Omental fat pad (tissue), 4 donors: ENCODE data around the gene PRKG2. TPM values are rescaled to one million over a fixed set of nuclear protein-coding genes. Genes with fewer than 3 reads are reported as not detected.

ENCODE experiments used
- ATAC-seq: fragments of 150-250 bp; one replicate; pipeline ENCODE4 v1.9.1; 2016; ENCODE audit warnings: mild to moderate bottlenecking, moderate library complexity; ENCODE audit not compliant: low FRiP score
- DNase-seq: peaks from one replicate; pipeline ENCODE4 v3.0.0-alpha.2; 2019; ENCODE audit warnings: low spot score
- total RNA-seq, 4 donors: library from RNA; depleted of rRNA; stranded (reverse); fragments of >200 nt; gene quantifications; one replicate each; pipeline ENCODE4 v1.1.0, GENCODE V29; 2016
- TF ChIP-seq, protein P1 (sequence below), 3 donors: fragments of 450-650 bp; IDR thresholded peaks; one replicate each; pipeline ENCODE4 v1.5.1; 2016 to 2017; ENCODE audit warnings: antibody characterized with exemption in 3 of 3, mild to moderate bottlenecking in 3 of 3, moderate library complexity in 2 of 3

PRKG2 gene
- total RNA-seq, 4 donors from 2014 or later, result 0.13 to 1.2 (median 1.1) TPM; not detected in 1

DNA sequence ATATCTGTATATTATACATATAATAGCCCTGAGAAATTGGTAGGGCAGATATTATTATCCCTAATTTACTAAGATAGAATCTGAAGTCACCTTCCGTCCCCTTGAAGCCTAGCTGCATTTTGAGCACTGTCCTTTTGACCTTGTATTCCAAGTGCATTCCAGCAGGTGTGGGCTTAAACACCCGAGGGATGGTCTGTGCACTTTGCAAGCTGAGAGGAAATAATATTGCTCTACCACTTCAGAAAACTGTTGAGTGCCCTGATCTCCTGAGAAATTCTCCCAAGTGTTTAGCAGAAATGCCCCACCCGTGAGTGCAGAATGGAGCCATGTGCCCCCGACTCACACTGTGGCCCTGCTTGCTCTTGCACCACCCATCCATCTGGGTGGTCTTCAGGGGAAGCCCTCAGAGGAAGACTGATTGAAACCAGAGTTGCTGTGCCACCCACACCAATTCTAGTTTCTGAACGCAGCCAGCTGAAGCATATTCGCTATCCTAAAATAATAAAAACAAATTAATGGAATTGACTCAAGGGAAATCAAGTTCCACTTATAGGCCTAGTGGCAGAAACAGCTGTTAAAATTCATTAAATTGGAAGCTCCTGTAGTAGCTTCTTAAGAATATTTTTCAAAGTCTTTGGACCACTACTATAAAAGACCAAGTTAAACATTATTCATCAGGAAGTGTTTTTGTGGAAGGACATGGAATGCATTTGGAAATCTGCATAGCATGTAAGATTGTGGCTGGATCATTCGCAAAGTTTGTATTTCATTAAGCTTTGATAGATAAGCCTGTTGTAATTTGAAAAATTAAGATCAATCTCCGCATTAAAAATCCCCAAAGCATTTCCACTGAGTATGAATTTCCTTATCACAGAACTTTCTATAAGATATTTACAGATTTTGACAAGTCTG is 41.3 kb upstream of the PRKG2 start:
- TF ChIP-seq, protein P1, sequence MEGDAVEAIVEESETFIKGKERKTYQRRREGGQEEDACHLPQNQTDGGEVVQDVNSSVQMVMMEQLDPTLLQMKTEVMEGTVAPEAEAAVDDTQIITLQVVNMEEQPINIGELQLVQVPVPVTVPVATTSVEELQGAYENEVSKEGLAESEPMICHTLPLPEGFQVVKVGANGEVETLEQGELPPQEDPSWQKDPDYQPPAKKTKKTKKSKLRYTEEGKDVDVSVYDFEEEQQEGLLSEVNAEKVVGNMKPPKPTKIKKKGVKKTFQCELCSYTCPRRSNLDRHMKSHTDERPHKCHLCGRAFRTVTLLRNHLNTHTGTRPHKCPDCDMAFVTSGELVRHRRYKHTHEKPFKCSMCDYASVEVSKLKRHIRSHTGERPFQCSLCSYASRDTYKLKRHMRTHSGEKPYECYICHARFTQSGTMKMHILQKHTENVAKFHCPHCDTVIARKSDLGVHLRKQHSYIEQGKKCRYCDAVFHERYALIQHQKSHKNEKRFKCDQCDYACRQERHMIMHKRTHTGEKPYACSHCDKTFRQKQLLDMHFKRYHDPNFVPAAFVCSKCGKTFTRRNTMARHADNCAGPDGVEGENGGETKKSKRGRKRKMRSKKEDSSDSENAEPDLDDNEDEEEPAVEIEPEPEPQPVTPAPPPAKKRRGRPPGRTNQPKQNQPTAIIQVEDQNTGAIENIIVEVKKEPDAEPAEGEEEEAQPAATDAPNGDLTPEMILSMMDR (IDR thresholded peaks at IDR 0.05), result no peak
- DNase-seq (no peak), ATAC-seq (no peak)

DNA sequence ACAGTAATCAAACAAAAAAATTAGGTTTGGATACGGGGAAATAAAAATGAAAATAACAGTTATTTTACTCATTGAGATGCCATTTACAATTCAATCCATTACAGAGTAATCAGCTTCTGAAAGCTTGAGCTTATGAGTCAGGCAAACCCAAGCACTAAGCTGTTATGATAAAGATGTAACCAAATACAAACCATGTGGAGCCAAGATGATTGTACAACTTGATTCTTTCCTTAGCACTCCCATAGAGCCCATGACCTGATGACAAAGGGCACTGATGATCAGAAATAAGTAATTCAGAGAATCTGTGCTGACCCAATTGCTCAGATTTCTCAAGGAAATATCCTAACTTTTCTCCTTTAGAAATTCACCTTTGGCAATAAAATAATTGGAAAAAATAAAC is 40.5 kb upstream of the PRKG2 start:
- ATAC-seq (no peak), DNase-seq (no peak)
- TF ChIP-seq, protein P1 (IDR thresholded peaks at IDR 0.05), result no peak

DNA sequence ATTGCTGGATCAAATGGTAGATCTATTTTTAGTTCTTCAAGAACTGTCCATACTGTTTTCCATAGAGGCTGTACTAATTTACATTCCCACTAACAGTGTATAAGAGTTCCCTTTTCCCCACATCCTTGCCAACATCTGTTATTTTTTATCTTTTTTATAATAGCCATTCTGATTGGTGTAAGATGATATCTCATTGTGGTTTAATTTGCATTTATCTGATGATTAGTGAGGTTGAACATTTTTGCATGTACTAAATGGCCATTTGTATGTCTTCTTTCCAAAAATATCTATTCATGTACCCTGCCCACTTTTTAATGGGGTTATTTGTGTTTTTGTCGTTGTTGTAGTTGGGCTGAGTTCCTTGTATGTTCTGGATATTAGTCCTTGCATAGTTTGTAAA is 35.4 kb upstream of the PRKG2 start:
- DNase-seq, result no peak
- TF ChIP-seq, protein P1 (IDR thresholded peaks at IDR 0.05), result no peak
- no peak for ATAC-seq

DNA sequence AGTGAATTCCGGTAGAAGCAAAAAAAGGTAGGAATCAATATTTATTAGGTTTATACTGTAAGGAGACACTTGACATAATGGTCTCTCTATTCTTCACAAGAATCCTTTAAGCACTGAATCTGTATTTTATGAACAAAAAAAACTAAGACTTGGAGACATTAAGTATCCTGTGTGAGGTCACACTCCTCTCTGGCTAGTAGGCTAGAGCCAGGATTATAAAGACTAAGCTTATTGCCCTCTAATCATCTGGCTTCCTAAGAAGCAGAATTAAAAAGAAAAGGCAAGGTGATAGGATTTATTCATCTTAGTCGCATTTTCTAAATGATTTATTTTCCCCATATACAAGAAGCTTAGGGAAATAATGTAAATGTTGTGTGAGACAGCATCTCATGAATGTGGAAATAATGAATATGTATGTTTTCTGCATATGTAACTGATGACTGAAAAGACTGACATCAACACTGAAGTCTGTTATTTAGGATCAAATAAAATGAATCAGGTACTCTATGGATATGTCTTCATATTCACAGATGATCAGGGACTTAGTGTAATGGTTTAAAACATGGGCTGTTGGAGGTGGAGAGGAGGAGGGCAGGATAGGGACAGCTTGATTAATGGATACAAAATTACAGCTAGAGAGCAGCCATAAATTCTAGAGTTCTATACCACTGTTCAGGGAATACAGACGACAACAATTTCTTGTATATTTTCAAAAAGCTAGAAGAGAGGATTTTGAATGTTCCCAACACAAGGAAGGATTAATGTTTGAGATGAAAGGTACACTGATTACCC is 30.4 kb upstream of the PRKG2 start:
- TF ChIP-seq, protein P1 (IDR thresholded peaks at IDR 0.05), result no peak
- ATAC-seq (no peak), DNase-seq (no peak)

DNA sequence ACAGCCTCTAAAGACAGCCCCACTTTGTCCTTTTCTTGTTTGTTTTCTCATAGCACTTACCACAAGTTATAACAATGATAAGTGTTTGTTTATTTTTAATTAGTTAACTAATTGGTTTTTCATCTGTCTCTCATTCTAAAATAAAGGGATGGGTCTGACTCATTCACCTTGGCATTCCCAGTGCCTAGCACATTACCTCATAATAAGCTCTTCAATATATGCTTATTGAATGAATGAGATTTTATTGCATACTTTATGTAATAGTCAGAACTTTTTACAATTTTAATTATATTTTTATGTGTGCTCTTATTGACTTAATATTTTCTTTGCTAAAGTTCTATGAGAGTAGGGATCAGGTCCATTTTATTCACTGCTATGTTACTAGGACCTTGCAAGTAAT is 22.8 kb upstream of the PRKG2 start:
- TF ChIP-seq, protein P1 (IDR thresholded peaks at IDR 0.05), result no peak
- DNase-seq (no peak), ATAC-seq (no peak)

DNA sequence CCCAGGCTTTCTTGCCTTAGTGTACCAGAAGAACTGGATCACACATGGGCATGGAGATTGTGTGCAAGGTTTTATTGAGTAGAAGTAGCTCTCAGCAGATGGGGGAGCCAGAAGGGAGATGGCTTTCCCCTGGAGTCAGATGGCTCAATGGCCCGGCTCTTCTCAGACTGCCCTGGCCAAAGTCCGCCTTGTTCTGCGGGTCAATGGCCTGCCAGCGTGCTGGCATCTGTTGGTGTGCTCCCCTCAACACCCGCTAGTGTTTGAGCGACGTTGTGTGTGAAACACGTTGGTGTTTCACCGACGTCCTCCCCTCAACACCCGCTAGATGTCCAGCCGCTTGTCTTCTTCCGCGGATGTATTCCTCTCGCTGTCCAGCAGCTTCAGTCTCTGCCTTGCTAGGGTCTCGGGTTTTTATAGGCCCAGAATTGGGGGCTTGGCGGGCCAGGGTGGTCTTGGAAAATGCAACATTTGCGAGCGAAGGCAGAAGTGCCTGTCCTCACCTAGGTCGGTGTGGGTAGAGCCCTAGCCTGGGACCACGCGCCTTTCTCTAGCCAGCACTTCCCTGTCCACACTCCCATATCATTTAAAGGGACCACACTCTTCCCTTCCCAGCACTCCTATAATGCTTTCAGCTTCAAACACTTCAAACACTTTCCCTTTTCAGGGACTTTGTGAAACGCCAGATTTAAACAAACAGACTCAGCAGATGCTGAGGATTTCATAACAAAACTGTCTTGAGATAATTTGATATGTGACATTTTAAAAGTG is 21.1 kb upstream of the PRKG2 start:
- TF ChIP-seq, protein P1 (IDR thresholded peaks at IDR 0.05), result no peak
- ATAC-seq (no peak), DNase-seq (no peak)
